Neuronal stem cell (in vitro differentiated cells): ENCODE measurements around the gene PDE11A.

ENCODE experiments used
- DNase-seq: peaks from one replicate; pipeline ENCODE4 v3.0.0-alpha.2; 2013; ENCODE audit warnings: low spot score
- H2AFZ ChIP-seq: one replicate; pipeline ENCODE4 v1.6.1; 2013; ENCODE audit warnings: mild to moderate bottlenecking, low read length, inconsistent platforms
- H2AK5ac ChIP-seq: 2 replicates; pipeline ENCODE4 v1.6.1; 2013; ENCODE audit warnings: low read depth, mild to moderate bottlenecking, inconsistent platforms, low read length, moderate library complexity, mixed read lengths
- H2BK120ac ChIP-seq: 2 replicates; pipeline ENCODE4 v1.6.1; 2013; ENCODE audit warnings: low read depth, mild to moderate bottlenecking, inconsistent platforms, low read length, moderate library complexity, mixed read lengths
- H2BK12ac ChIP-seq: one replicate; pipeline ENCODE4 v1.6.1; 2013; ENCODE audit warnings: low read length, inconsistent platforms
- H2BK15ac ChIP-seq: 2 replicates; pipeline ENCODE4 v1.6.1; 2013; ENCODE audit warnings: mild to moderate bottlenecking, low read length, inconsistent platforms, mixed read lengths
- H2BK5ac ChIP-seq: one replicate; pipeline ENCODE4 v1.6.1; 2013; ENCODE audit warnings: inconsistent platforms, mild to moderate bottlenecking, low read length, moderate library complexity
- H3K14ac ChIP-seq: one replicate; pipeline ENCODE4 v1.6.1; 2013; ENCODE audit warnings: low read length, inconsistent platforms
- H3K18ac ChIP-seq: 2 replicates; pipeline ENCODE4 v1.6.1; 2013; ENCODE audit warnings: low read length, inconsistent platforms
- H3K23ac ChIP-seq: 2 replicates; pipeline ENCODE4 v1.6.1; 2013; ENCODE audit warnings: low read depth, mild to moderate bottlenecking, mixed read lengths, low read length, inconsistent platforms; ENCODE audit not compliant: poor library complexity
- H3K27ac ChIP-seq: replicated peaks from 3 replicates; pipeline ENCODE4 v1.5.1; 2013; ENCODE audit warnings: low read length, inconsistent platforms
- H3K27me3 ChIP-seq, 3 experiments: 2 replicates each; pipeline ENCODE4 v1.6.1; 2013; ENCODE audit warnings: low read length in 3 of 3, mild to moderate bottlenecking in 2 of 3, inconsistent platforms in 1 of 3, low read depth in 1 of 3, mixed read lengths in 1 of 3, moderate library complexity in 1 of 3; ENCODE audit not compliant: control insufficient read depth in 3 of 3, insufficient read depth in 3 of 3
- H3K36me3 ChIP-seq, 2 donors: replicated peaks in 1 of 2; 2 replicates each; pipeline ENCODE4 v1.6.1; 2013; ENCODE audit warnings: low read length in 2 of 2; ENCODE audit not compliant: control insufficient read depth in 2 of 2, insufficient read depth in 2 of 2
- H3K4ac ChIP-seq: 2 replicates; pipeline ENCODE4 v1.6.1; 2013; ENCODE audit warnings: inconsistent platforms, mild to moderate bottlenecking, low read length, moderate library complexity
- H3K4me1 ChIP-seq, 2 donors: 1 replicate in 1 of 2; 2 replicates in 1 of 2; pipeline ENCODE4 v1.6.1; 2013; ENCODE audit warnings: low read length in 2 of 2, low read depth in 1 of 2; ENCODE audit not compliant: control insufficient read depth in 2 of 2, insufficient read depth in 1 of 2
- H3K4me2 ChIP-seq: one replicate; pipeline ENCODE4 v1.6.1; 2013; ENCODE audit warnings: mild to moderate bottlenecking, low read length, inconsistent platforms; ENCODE audit not compliant: insufficient read depth, poor library complexity, severe bottlenecking
- H3K4me3 ChIP-seq, 2 donors: 2 replicates each; pipeline ENCODE4 v1.5.1; 2013; ENCODE audit warnings: low read length in 2 of 2, mild to moderate bottlenecking in 2 of 2, inconsistent platforms in 1 of 2, moderate library complexity in 1 of 2
- H3K79me1 ChIP-seq: one replicate; pipeline ENCODE4 v1.6.1; 2013; ENCODE audit warnings: low read depth, mild to moderate bottlenecking, inconsistent platforms, low read length, moderate library complexity
- H3K9ac ChIP-seq: one replicate; pipeline ENCODE4 v1.6.1; 2013; ENCODE audit warnings: mild to moderate bottlenecking, low read depth, low read length, inconsistent platforms; ENCODE audit not compliant: poor library complexity
- H3K9me3 ChIP-seq, 2 donors: replicated peaks in 1 of 2; 2 replicates each; pipeline versions ENCODE3 to v1.6.1; 2013; ENCODE audit warnings: low read length in 2 of 2, mild to moderate bottlenecking in 2 of 2, inconsistent platforms in 1 of 2, low read depth in 1 of 2, mixed read lengths in 1 of 2, moderate library complexity in 1 of 2; ENCODE audit not compliant: control insufficient read depth in 2 of 2, insufficient read depth in 1 of 2
- H4K8ac ChIP-seq: one replicate; pipeline ENCODE4 v1.6.1; 2013; ENCODE audit warnings: low read depth, mild to moderate bottlenecking, inconsistent platforms, low read length, moderate library complexity
- H4K91ac ChIP-seq: one replicate; pipeline ENCODE4 v1.6.1; 2013; ENCODE audit warnings: low read length, low read depth, mild to moderate bottlenecking, inconsistent platforms; ENCODE audit not compliant: poor library complexity
- WGBS, 2 donors: extraction: QIAGEN DNeasy Blood & Tissue Kit; methylation state at CpG; one replicate each; pipeline ENCODE4 v1.1.7; 2013; ENCODE audit warnings: missing lambda C conversion rate in 2 of 2, mixed read lengths in 1 of 2; ENCODE audit not compliant: insufficient read length in 2 of 2, insufficient replicate concordance in 1 of 2; ENCODE audit errors: extremely low coverage in 2 of 2; 5-methylcytosine and 5-hydroxymethylcytosine counted together

The PDE11A gene

GRCh38 chr2:177584030-177584692 lies 488.4 kb downstream of the PDE11A start:
- no peak overlapping the region for H3K4me2 ChIP-seq
- no peak for DNase-seq
- no peak overlapping the region for H2BK5ac ChIP-seq
- no peak overlapping the region for H4K91ac ChIP-seq
- H4K8ac ChIP-seq: no peak overlapping the region
- no peak overlapping the region for H3K4ac ChIP-seq
- no peak overlapping the region for H2BK12ac ChIP-seq
- H3K14ac ChIP-seq: no peak overlapping the region
- H3K23ac ChIP-seq: no peak overlapping the region
- H3K4me1 ChIP-seq: no peaks in the 10 kb centered on the region
- no peaks in the 10 kb centered on the region for H3K36me3 ChIP-seq
- H3K18ac ChIP-seq: no peak overlapping the region
- H3K27ac ChIP-seq: no peak overlapping the region
- no peak overlapping the region for H2BK15ac ChIP-seq
- no peak overlapping the region for H2AFZ ChIP-seq
- WGBS, 2 donors: no CpG with 5 or more reads among the region's 6 CpGs
- H3K27me3 ChIP-seq: no peaks in the 10 kb centered on the region
- no peak overlapping the region for H3K4me3 ChIP-seq
- no peak overlapping the region for H3K9ac ChIP-seq
- H2AK5ac ChIP-seq: no peak overlapping the region
- no peaks in the 10 kb centered on the region for H3K79me1 ChIP-seq
- no peak overlapping the region for H2BK120ac ChIP-seq
- H3K9me3 ChIP-seq: no peaks in the 10 kb centered on the region

GRCh38 chr2:177582000-177582399 lies 490.6 kb downstream of the PDE11A start:
- no peak for DNase-seq

DNA sequence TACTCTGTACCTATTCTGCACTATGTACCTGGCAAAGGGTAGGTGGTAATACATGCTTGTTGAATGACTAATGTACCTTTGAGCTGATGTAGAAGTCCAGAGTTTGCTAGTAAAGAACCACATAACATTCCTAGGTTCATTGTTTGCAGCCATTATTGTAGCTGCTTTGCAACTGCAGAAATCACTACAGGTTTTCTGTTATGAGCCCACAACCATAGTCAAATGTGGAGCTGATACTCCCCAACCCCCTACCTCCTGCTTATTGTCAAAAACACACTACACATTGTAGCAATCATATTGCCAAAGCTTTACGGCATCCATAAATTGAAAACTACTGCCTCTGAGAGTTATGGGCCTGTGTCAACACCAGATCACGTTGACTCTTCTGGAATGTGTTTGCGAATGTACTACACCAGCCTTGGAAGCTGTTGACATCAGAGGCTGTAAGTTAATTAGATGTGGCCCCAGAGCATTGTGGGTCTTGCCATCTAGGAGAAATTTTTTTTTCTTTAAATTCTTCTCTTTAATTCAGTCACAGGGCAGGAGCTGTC lies 493.0 kb downstream of the PDE11A start:
- Histone ChIP-seq H3K9me3 (no peaks in the 10 kb centered on the region), H2BK5ac (no peak overlapping the region), H3K79me1 (no peaks in the 10 kb centered on the region), H2BK12ac (no peak overlapping the region), H3K4ac (no peak overlapping the region), H2BK120ac (no peak overlapping the region), H3K9ac (no peak overlapping the region), H2AK5ac (no peak overlapping the region), H3K4me1 (no peaks in the 10 kb centered on the region), H3K27ac (no peak overlapping the region), H4K91ac (no peak overlapping the region), H3K36me3 (no peaks in the 10 kb centered on the region), H4K8ac (no peak overlapping the region), H3K4me2 (no peak overlapping the region), H3K18ac (no peak overlapping the region), H2AFZ (no peak overlapping the region), H3K23ac (no peak overlapping the region), H2BK15ac (no peak overlapping the region), H3K14ac (no peak overlapping the region), H3K4me3 (no peak overlapping the region), H3K27me3 (no peaks in the 10 kb centered on the region)
- DNase-seq: no peak
- WGBS, 2 donors: no CpG with 5 or more reads among the region's 3 CpGs

More at GRCh38 chr2:177582000-177582399, 490.6 kb downstream of the PDE11A start:
- no peak overlapping the region for H2BK15ac ChIP-seq
- no peak overlapping the region for H3K18ac ChIP-seq
- no peaks in the 10 kb centered on the region for H3K4me1 ChIP-seq
- WGBS, 2 donors: no CpG with 5 or more reads among the region's 1 CpG
- H3K4me2 ChIP-seq: no peak overlapping the region
- no peak overlapping the region for H2AFZ ChIP-seq
- H3K36me3 ChIP-seq: no peaks in the 10 kb centered on the region
- no peak overlapping the region for H3K23ac ChIP-seq
- no peaks in the 10 kb centered on the region for H3K27me3 ChIP-seq
- no peak overlapping the region for H2BK12ac ChIP-seq
- H3K4me3 ChIP-seq: no peak overlapping the region
- no peak overlapping the region for H4K8ac ChIP-seq
- no peak overlapping the region for H2BK120ac ChIP-seq
- no peak overlapping the region for H3K9ac ChIP-seq
- no peaks in the 10 kb centered on the region for H3K79me1 ChIP-seq
- H2AK5ac ChIP-seq: no peak overlapping the region
- no peak overlapping the region for H2BK5ac ChIP-seq
- H3K4ac ChIP-seq: no peak overlapping the region
- H3K27ac ChIP-seq: no peak overlapping the region
- no peak overlapping the region for H4K91ac ChIP-seq
- no peaks in the 10 kb centered on the region for H3K9me3 ChIP-seq
- H3K14ac ChIP-seq: no peak overlapping the region

DNA sequence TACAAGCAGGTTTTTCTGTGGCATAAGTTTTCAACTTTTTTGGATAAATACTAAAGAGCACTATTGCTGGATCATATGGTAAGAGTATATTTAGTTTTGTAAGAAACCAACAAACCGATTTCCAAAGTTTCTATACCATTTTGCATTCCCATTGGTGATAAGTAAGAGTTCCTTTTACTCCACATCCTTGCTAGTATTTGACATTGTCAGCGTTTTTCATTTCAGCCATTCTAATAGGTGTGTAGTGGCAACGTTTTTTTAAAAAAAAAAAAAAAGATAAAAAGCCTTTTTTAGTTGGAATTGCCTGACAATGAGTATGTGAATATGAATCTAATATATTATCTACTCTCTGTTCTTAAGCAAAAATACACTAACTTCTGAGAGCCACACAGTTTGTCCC lies 494.1 kb downstream of the PDE11A start:
- Histone ChIP-seq H2BK15ac (no peak overlapping the region), H3K14ac (no peak overlapping the region), H3K23ac (no peak overlapping the region), H2AFZ (no peak overlapping the region), H3K4me2 (no peak overlapping the region), H3K9me3 (no peaks in the 10 kb centered on the region), H3K9ac (no peak overlapping the region), H3K27ac (no peak overlapping the region), H3K4me3 (no peak overlapping the region), H4K91ac (no peak overlapping the region), H2BK120ac (no peak overlapping the region), H3K79me1 (no peaks in the 10 kb centered on the region), H3K4ac (no peak overlapping the region), H3K36me3 (no peaks in the 10 kb centered on the region), H2AK5ac (no peak overlapping the region), H2BK5ac (no peak overlapping the region), H2BK12ac (no peak overlapping the region), H3K4me1 (peaks cover 0 to 2% of the 10 kb centered on the region in 2 donors), H4K8ac (no peak overlapping the region), H3K27me3 (no peaks in the 10 kb centered on the region), H3K18ac (no peak overlapping the region)
- WGBS, 2 donors: no CpG with 5 or more reads among the region's 3 CpGs
- DNase-seq: no peak
